Osteocyte (in vitro differentiated cells): ENCODE measurements around the gene AKAP13. TPM values are rescaled to one million over a fixed set of nuclear protein-coding genes. Genes with fewer than 3 reads are reported as not detected.

Experiments used
- DNase-seq: peaks from one replicate; pipeline ENCODE4 v3.0.0; 2021; ENCODE audit warnings: mixed read lengths; ENCODE audit not compliant: unreplicated experiment; ENCODE audit errors: extremely low spot score
- H3K27ac Mint-ChIP-seq: one replicate; pipeline ENCODE4 v1.8.0; 2021; ENCODE audit warnings: mild to moderate bottlenecking, mixed read lengths; ENCODE audit not compliant: unreplicated experiment
- H3K27me3 Mint-ChIP-seq: one replicate; pipeline ENCODE4 v1.8.0; 2021; ENCODE audit warnings: mixed read lengths; ENCODE audit not compliant: unreplicated experiment
- H3K36me3 Mint-ChIP-seq: one replicate; pipeline ENCODE4 v1.8.0; 2021; ENCODE audit warnings: mixed read lengths; ENCODE audit not compliant: unreplicated experiment
- H3K4me1 Mint-ChIP-seq: one replicate; pipeline ENCODE4 v1.8.0; 2021; ENCODE audit warnings: mixed read lengths; ENCODE audit not compliant: unreplicated experiment
- H3K4me3 Mint-ChIP-seq: one replicate; pipeline ENCODE4 v1.8.0; 2021; ENCODE audit warnings: mild to moderate bottlenecking, moderate library complexity, mixed read lengths; ENCODE audit not compliant: unreplicated experiment
- H3K9me3 Mint-ChIP-seq: one replicate; pipeline ENCODE4 v1.8.0; 2021; ENCODE audit warnings: mixed read lengths; ENCODE audit not compliant: unreplicated experiment
- CTCF ChIP-seq: fragments of 200-600 bp; sonication (generic); IDR thresholded peaks from 2 replicates; pipeline ENCODE4 v1.5.0; 2021; ENCODE audit warnings: antibody characterized with exemption, mild to moderate bottlenecking, moderate library complexity
- total RNA-seq: library from RNA; stranded (reverse); gene quantifications from 2 replicates; pipeline ENCODE4 v1.2.1, GENCODE V29; 2021

The AKAP13 gene
- total RNA-seq, 1 donor from 2014 or later, result 146 TPM

GRCh38 chr15:85488997-85489396 is 108.6 kb downstream of the AKAP13 start:
- peaks cover 38% of the 10 kb centered on the region for H3K4me1 Mint-ChIP-seq
- H3K27me3 Mint-ChIP-seq, result no peaks in the 10 kb centered on the region
- no peak overlapping the region for H3K27ac Mint-ChIP-seq
- DNase-seq, result no peak
- H3K36me3 Mint-ChIP-seq, result peaks cover 7% of the 10 kb centered on the region
- no peaks in the 10 kb centered on the region for H3K9me3 Mint-ChIP-seq
- H3K4me3 Mint-ChIP-seq, result no peak overlapping the region
- no peak for TF ChIP-seq CTCF

GRCh38 chr15:85489773-85490493 is 109.5 kb downstream of the AKAP13 start:
- Mint-ChIP-seq H3K4me1 (peaks cover 38% of the 10 kb centered on the region), H3K4me3 (no peak overlapping the region), H3K27me3 (no peaks in the 10 kb centered on the region), H3K9me3 (no peaks in the 10 kb centered on the region), H3K27ac (no peak overlapping the region), H3K36me3 (peaks cover 7% of the 10 kb centered on the region)
- no peak for DNase-seq
- TF ChIP-seq CTCF, result no peak

- no peaks in the 10 kb centered on the region for H3K9me3 Mint-ChIP-seq
- peaks cover 7% of the 10 kb centered on the region for H3K36me3 Mint-ChIP-seq
- DNase-seq, result no peak
- peaks cover 36% of the 10 kb centered on the region for H3K4me1 Mint-ChIP-seq
- no peak for TF ChIP-seq CTCF
- H3K27me3 Mint-ChIP-seq, result no peaks in the 10 kb centered on the region
- H3K27ac Mint-ChIP-seq, result no peak overlapping the region
- no peak overlapping the region for H3K4me3 Mint-ChIP-seq
Observed at GRCh38 chr15:85490856-85491255, 110.5 kb downstream of the AKAP13 start.

GRCh38 chr15:85491691-85492090 is 111.3 kb downstream of the AKAP13 start:
- H3K27me3 Mint-ChIP-seq, result no peaks in the 10 kb centered on the region
- H3K4me3 Mint-ChIP-seq, result no peak overlapping the region
- no peaks in the 10 kb centered on the region for H3K9me3 Mint-ChIP-seq
- no peak overlapping the region for H3K27ac Mint-ChIP-seq
- no peak for DNase-seq
- H3K36me3 Mint-ChIP-seq, result peaks cover 7% of the 10 kb centered on the region
- peaks cover 31% of the 10 kb centered on the region for H3K4me1 Mint-ChIP-seq
- no peak for TF ChIP-seq CTCF

- H3K9me3 Mint-ChIP-seq, result no peaks in the 10 kb centered on the region
- H3K4me1 Mint-ChIP-seq, result peaks cover 38% of the 10 kb centered on the region
- no peak overlapping the region for H3K4me3 Mint-ChIP-seq
- TF ChIP-seq CTCF, result no peak
- H3K27me3 Mint-ChIP-seq, result no peaks in the 10 kb centered on the region
- peaks cover 7% of the 10 kb centered on the region for H3K36me3 Mint-ChIP-seq
- no peak for DNase-seq
- H3K27ac Mint-ChIP-seq, result no peak overlapping the region
Observed at GRCh38 chr15:85492406-85492805, 112.0 kb downstream of the AKAP13 start.
